Naive thymus-derived CD8-positive, alpha-beta T cell (primary cell): ENCODE data around the gene ZNF599. TPM values are rescaled to one million over a fixed set of nuclear protein-coding genes. Genes with fewer than 3 reads are reported as not detected.
A peak's percentile ranks its signal among the peaks of the same experiment; 100 is the strongest.
"Not testable (repeated sequence)": the region's sequence is repeated elsewhere in the genome, so short reads cannot be mapped to it uniquely, and the experiment has no call there.

ENCODE experiments used
- ATAC-seq, 2 donors: fragments of 150-1000 bp; cut with Tn5 transposase in 1 of 2; sonication (Bioruptor Pico), chemical (Tn5 transposase) in 1 of 2; 1 replicate in 1 of 2; 2 replicates in 1 of 2; pipeline ENCODE4 v1.10.0; 2021; ENCODE audit warnings: mild to moderate bottlenecking in 2 of 2, moderate library complexity in 2 of 2
- POLR2A ChIA-PET: fragments of 350-600 bp; sonication (Branson Sonifier 250); formaldehyde crosslinking; loops from one replicate; lab custom pipeline; 2021; ENCODE audit warnings: antibody characterized with exemption; lab: Charles Lee
- DNase-seq, 10 donors: peaks; one replicate each; pipeline versions ENCODE4 v3.0.0 to v3.0.0-alpha.2; 2020 to 2022
- H3K27ac Mint-ChIP-seq, 10 donors: one replicate each; pipeline ENCODE4 v1.8.0; 2020 to 2022; ENCODE audit warnings: mild to moderate bottlenecking in 10 of 10, mixed read lengths in 10 of 10, moderate library complexity in 4 of 10, inconsistent platforms in 1 of 10
- H3K27me3 Mint-ChIP-seq, 5 donors: one replicate each; pipeline ENCODE4 v1.8.0; 2021 to 2022; ENCODE audit warnings: mixed read lengths in 5 of 5
- H3K36me3 Mint-ChIP-seq, 3 donors: one replicate each; pipeline ENCODE4 v1.8.0; 2020 to 2022; ENCODE audit warnings: mixed read lengths in 3 of 3, mild to moderate bottlenecking in 2 of 3, inconsistent platforms in 1 of 3
- H3K4me1 Mint-ChIP-seq, 4 donors: one replicate each; pipeline ENCODE4 v1.8.0; 2021 to 2022; ENCODE audit warnings: mixed read lengths in 4 of 4
- H3K4me3 Mint-ChIP-seq, 10 donors: one replicate each; pipeline ENCODE4 v1.8.0; 2020 to 2022; ENCODE audit warnings: mild to moderate bottlenecking in 10 of 10, mixed read lengths in 10 of 10, moderate library complexity in 6 of 10, inconsistent platforms in 1 of 10
- H3K9me3 Mint-ChIP-seq, 9 donors: one replicate each; pipeline ENCODE4 v1.8.0; 2020 to 2022; ENCODE audit warnings: mixed read lengths in 9 of 9, mild to moderate bottlenecking in 3 of 9, inconsistent platforms in 1 of 9, moderate library complexity in 1 of 9
- polyA plus RNA-seq, 3 donors: library from polyadenylated mRNA; unstranded; fragments of 300-500 nt; fragmentation: Illumina TruSeq; gene quantifications; one replicate each; pipeline ENCODE4 v1.2.3, GENCODE V29; 2021
- total RNA-seq, 8 experiments: library from RNA in 2 of 8; stranded (reverse) in 2 of 8; gene quantifications; one replicate each; pipeline ENCODE4 v1.2.3 and lab custom pipeline; 2021 to 2026

ZNF599 gene
- 10 to 100 TPM; 10.7 to 11.3 TPM for total RNA-seq
- polyA plus RNA-seq: 1 to 10 TPM; 8.6 to 9.5 (median 9.1) TPM
- total RNA-seq (lab: John Stamatoyannopoulos, UW): 3.0 to 10.5 (median 5.1) reads per million in 6 experiments

DNA sequence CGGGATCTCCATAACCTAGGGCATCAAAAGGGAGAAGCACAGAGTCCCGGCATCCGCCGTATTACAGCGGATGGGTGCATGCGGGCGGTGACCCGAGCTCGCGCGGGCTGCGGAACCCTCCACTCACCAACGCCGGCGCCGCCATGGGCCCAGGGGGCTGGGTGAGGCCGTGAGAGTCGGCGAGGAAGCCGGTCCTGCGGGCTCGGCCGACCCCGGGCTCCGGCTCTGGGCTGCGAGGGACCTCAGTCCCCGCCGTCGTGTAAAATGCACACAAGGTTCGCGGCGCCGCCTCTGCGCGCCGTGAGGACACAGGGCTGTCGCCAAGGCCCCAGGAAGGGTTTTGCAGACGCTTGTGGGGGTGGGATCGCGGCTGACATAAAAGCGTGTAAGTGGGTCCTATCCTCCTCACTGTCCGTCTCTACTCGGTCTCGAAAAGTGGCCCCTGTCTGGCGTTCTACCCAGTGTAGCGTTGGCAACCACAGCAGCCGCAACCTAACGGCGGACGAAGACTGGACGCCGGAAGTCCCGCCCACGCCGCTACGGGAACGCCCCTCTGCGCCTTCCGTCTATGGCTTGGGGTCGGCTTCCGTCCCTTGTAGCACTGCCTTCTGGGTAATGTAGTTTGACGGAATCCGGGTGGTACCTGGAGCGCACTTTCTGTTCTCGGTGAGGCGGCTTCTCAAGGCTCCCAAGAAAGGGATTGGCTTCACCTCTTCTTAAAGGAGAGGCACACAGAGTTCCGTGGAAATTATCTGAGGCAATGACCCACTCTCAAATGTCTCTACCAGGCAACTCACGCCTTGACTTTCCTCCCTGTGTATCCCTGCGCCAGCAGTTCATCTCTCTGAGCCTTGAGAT, at the start of gene ZNF599:
Gene ZNF599, minus strand, starts transcription at position 519 of the 858 bp plus-strand sequence. Its CDS starts 374 bp downstream, at position 145.
- peaks cover 0 to 15% (median 0%) of the 10 kb centered on the region in 9 donors for H3K9me3 Mint-ChIP-seq
- DNase-seq (peak; percentile 82 to 94 (median 86)), ATAC-seq (peak; percentile 93 to 95)
- peaks cover 12 to 20% (median 19%) of the 10 kb centered on the region in 4 donors for H3K4me1 Mint-ChIP-seq
- peaks cover 0 to 11% (median 1%) of the 10 kb centered on the region in 5 donors for H3K27me3 Mint-ChIP-seq
- peaks cover 5 to 19% (median 8%) of the 10 kb centered on the region in 3 donors for H3K36me3 Mint-ChIP-seq
- POLR2A ChIA-PET: interaction anchor here (0.5 to 1.5 kb wide), 5 partner anchors 38 to 638 kb away, joined by 3 to 8 read pairs (median 3); partner anchors contain the start of genes SCGB2B2, ZNF181, ZNF30 and ZNF302
- peak within 1 kb of the TSS; percentile 88 to 99 (median 96) for H3K4me3 Mint-ChIP-seq
- H3K27ac Mint-ChIP-seq: peak within 1 kb of the TSS; percentile 86 to 98 (median 98)

DNA sequence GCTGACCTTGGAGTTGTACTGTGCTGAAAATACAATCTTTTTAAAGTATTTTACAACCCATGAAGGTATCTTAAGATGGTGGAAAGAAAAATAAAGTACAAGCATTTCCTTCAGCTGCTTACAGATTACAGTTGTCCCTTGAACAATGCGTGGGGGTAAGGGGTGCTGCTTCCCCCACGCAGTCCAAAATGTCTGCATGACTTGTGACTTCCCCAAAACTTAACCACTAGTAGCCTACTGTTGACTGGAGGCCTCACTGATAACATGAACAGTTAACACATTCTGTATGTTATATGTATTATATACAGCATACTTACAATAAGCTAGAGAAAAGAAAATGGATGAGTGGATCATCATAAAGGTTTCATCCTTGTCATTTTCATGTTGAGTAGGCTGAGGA, 45.3 kb upstream of the ZNF599 start:
- DNase-seq: no peak
- peaks cover 0 to 2% (median under 1%) of the 10 kb centered on the region in 4 donors for H3K4me1 Mint-ChIP-seq
- H3K27ac Mint-ChIP-seq: no peak overlapping the region
- no peak overlapping the region for H3K4me3 Mint-ChIP-seq
- peaks cover 0 to 10% (median 0%) of the 10 kb centered on the region in 9 donors for H3K9me3 Mint-ChIP-seq
- POLR2A ChIA-PET: no interaction called here
- ATAC-seq: no peak
- H3K36me3 Mint-ChIP-seq: peaks cover 18 to 54% (median 46%) of the 10 kb centered on the region in 3 donors
- no peaks in the 10 kb centered on the region for H3K27me3 Mint-ChIP-seq

DNA sequence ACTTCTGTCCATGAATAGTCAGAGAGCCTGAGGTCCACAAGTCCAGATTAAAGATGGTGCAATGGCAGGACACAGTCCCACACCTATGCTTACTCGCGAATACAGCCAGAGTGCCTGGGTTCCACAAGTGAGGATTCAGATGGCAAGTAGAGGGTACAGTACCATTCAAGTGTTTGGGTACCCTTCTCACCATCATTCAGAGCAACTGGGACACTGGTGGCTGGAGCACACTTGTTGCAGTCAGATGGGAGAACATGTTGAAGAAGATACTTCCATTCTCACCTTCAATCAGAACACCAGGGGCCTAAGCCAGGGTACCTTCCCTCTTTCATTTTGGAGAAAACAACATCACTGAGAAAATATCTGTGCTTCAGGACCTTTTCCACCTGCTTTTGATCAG, 43.7 kb upstream of the ZNF599 start:
- H3K27me3 Mint-ChIP-seq: no peaks in the 10 kb centered on the region
- H3K4me1 Mint-ChIP-seq: peaks cover 0 to 2% (median under 1%) of the 10 kb centered on the region in 4 donors
- no peak overlapping the region for H3K4me3 Mint-ChIP-seq
- no peak overlapping the region for H3K27ac Mint-ChIP-seq
- POLR2A ChIA-PET: no interaction called here
- no peak for ATAC-seq
- peaks cover 18 to 51% (median 49%) of the 10 kb centered on the region in 3 donors for H3K36me3 Mint-ChIP-seq
- peaks cover 0 to 10% (median 0%) of the 10 kb centered on the region in 9 donors for H3K9me3 Mint-ChIP-seq
- DNase-seq: no peak

DNA sequence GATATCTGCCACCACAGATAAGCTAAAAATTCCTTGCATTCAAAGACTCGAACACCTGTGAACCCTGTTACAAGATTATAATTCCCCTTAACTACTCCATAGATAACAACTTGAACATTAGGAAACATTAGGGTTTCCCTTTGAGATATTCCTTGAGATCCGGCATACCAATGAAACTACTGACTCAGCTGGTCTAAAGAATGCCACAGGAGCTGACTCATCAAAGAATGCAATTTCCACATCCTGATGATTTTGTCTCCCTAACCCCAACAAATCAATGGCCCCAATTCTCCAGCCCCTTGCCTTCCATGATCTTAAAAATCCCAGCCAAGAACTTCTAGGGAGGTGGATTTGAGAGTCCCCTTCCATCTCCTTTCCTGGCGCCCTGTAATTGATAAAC, 35.6 kb upstream of the ZNF599 start:
- Mint-ChIP-seq H3K4me1 (peaks cover 0 to 2% (median 0%) of the 10 kb centered on the region in 4 donors), H3K4me3 (no peak overlapping the region), H3K36me3 (peaks cover 13 to 37% (median 27%) of the 10 kb centered on the region in 3 donors), H3K27me3 (no peaks in the 10 kb centered on the region), H3K27ac (no peak overlapping the region), H3K9me3 (peaks cover 10 to 29% (median 19%) of the 10 kb centered on the region in 9 donors)
- POLR2A ChIA-PET: no interaction called here
- DNase-seq (no peak), ATAC-seq (no peak)

- H3K9me3 Mint-ChIP-seq: peaks cover 10 to 29% (median 21%) of the 10 kb centered on the region in 9 donors
- no peaks in the 10 kb centered on the region for H3K27me3 Mint-ChIP-seq
- DNase-seq (no peak), ATAC-seq (no peak)
- no peak overlapping the region for H3K27ac Mint-ChIP-seq
- H3K36me3 Mint-ChIP-seq: peaks cover 10 to 44% (median 34%) of the 10 kb centered on the region in 3 donors
- H3K4me3 Mint-ChIP-seq: no peak overlapping the region
- H3K4me1 Mint-ChIP-seq: peaks cover 0 to 2% (median 0%) of the 10 kb centered on the region in 4 donors
- POLR2A ChIA-PET: no interaction called here
These were observed 34.2 kb upstream of the ZNF599 start for GRCh38 chr19:34806976-34807860.

DNA sequence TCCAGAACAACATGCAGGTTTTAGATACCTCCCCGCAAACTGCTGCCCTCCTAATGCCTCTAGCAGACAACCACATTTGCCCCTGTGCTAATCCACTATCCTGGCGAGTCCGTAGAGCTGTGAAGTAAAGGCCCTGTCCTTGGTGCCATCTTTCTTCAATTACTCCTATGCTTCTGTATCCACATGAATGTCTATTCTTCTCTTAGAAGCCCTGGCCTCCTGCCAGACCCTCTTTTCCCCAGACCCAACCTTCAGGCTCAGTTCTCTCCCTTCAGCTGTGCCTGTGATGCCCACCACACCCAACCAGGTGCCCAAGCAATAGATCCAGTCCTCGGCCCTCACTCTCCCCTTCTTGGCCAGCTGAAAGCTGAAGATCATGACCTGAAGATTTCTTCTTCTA, 31.1 kb upstream of the ZNF599 start:
- H3K36me3 Mint-ChIP-seq: peaks cover 13 to 50% (median 44%) of the 10 kb centered on the region in 3 donors
- H3K9me3 Mint-ChIP-seq: peaks cover 9 to 35% (median 18%) of the 10 kb centered on the region in 9 donors
- H3K27ac Mint-ChIP-seq: no peak overlapping the region
- ATAC-seq (no peak), DNase-seq (no peak)
- H3K4me3 Mint-ChIP-seq: no peak overlapping the region
- POLR2A ChIA-PET: no interaction called here
- no peaks in the 10 kb centered on the region for H3K27me3 Mint-ChIP-seq
- H3K4me1 Mint-ChIP-seq: peaks cover 0 to 2% (median 0%) of the 10 kb centered on the region in 4 donors

DNA sequence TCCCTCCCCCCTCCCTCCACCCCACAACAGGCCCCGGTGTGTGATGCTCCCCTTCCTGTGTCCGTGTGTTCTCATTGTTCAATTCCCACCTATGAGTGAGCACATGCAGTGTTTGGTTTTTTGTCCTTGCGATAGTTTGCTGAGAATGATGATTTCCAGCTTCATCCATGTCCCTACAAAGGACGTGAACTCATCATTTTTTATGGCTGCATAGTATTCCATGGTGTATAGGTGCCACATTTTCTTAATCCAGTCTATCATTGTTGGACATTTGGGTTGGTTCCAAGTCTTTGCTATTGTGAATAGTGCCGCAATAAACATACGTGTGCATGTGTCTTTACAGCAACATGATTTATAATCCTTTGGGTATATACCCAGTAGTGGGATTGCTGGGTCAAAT, 23.9 kb upstream of the ZNF599 start:
- ATAC-seq, POLR2A ChIA-PET, DNase-seq, H3K27me3 Mint-ChIP-seq, H3K4me3 Mint-ChIP-seq: not testable (repeated sequence)
- H3K36me3 Mint-ChIP-seq: peaks cover 7 to 41% (median 29%) of the 10 kb centered on the region in 3 donors
- H3K4me1 Mint-ChIP-seq: peaks cover 3 to 22% (median 13%) of the 10 kb centered on the region in 4 donors
- H3K9me3 Mint-ChIP-seq: peaks cover 5 to 39% (median 24%) of the 10 kb centered on the region in 9 donors
- peak overlapping the region in 1 of 10 donors; percentile 30 for H3K27ac Mint-ChIP-seq

DNA sequence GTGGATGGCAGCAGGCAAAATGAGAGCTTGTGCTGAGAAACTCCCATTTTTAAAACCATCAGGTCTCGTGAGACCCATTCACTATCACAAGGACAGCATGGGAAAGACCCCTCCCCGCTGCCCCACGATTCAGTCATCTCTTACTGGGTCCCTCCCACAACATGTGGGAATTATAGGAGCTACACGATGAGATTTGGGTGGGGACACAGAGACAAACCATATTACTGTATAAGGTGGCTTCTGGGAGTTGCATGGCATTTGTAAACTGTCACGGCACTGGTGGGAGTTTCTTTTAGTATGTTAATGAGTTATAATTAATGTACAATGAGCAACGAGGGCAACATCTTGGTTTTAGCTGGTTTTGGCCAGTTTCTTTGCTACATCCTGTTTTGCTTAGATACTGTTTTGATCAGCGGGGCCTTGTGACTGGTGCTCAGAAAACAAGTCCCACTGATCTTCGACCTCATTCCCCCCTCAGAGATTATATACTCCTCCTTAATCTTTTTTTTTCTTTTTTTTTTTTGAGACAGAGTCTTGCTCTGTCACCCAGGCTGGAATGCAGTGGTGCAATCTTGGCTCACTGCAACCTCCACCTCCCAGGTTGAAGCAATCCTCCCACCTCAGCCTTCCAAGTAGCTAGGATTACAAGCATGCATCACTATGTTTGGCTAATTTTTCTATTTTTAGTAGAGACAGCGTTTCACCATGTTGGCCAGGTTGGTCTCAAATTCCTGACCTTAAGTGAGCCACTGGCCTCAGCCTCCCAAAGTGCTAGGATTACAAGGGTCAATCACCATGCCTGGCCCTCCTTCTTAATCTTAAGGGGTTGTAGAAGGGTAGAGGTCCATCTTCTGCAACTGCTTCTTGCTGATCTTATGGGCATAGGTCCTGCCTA, 21.3 kb upstream of the ZNF599 start:
- DNase-seq: peak in 1 of 10 donors; percentile 37

DNA sequence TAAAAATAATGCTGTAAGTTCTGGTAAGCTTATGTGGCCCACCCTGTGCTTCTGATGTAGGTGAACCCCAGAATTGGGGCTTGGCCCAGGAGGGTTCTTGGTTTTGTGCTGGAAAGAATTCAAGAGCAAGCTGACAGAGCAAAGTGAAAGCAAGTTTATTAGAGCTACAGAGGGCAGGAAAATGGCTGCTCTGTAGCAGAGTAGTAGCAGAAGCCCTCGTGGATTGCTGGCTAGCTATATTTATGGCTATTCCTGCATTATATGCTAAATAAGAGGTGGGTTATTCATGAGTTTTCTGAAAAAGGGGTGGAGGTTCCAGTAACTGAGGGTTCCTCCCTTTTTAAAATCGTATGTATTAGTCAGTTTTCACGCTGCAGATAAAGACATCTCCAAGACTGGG, 20.6 kb upstream of the ZNF599 start:
- peak overlapping the region in 6 of 10 donors; percentile 10 to 39 (median 23) for H3K4me3 Mint-ChIP-seq

More for the DNA sequence above, 21.3 kb upstream of the ZNF599 start:
- Mint-ChIP-seq H3K9me3 (peaks cover 3 to 22% (median 13%) of the 10 kb centered on the region in 9 donors), H3K36me3 (peaks cover 0 to 26% (median 7%) of the 10 kb centered on the region in 3 donors), H3K4me1 (peaks cover 3 to 22% (median 13%) of the 10 kb centered on the region in 4 donors), H3K4me3 (peak overlapping the region in 4 of 10 donors; percentile 17 to 58 (median 30)), H3K27me3 (no peaks in the 10 kb centered on the region), H3K27ac (peak overlapping the region in 9 of 10 donors; percentile 6 to 83 (median 57))
- peak in 1 of 2 donors; percentile 74 for ATAC-seq
- POLR2A ChIA-PET: interaction anchor here (0.6 kb wide), 1 partner anchor 223 kb away, joined by 5 read pairs; no protein-coding TSS in a partner anchor

DNA sequence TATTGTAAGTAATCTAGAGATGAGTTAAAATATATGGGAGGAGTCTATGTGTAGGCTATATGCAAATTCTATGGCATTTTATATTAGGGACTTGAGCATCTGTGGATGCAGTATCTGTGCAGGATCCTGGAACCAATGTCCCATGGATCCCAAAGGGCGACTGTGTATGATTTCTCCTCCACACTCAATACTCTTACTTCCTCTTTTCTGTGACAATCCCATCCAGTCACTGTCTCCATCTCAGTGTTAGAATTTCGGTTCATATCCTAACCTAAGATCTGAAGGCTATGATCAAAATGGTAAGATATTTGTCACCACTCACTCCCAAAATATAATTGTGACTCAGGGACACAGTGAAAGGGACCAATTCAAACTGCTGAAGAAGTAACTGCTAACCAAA, 15.1 kb upstream of the ZNF599 start:
- DNase-seq (no peak), ATAC-seq (no peak)
- H3K36me3 Mint-ChIP-seq: peaks cover 7 to 32% (median 13%) of the 10 kb centered on the region in 3 donors
- H3K27ac Mint-ChIP-seq: no peak overlapping the region
- peaks cover 0 to 16% (median 3%) of the 10 kb centered on the region in 9 donors for H3K9me3 Mint-ChIP-seq
- no peak overlapping the region for H3K4me3 Mint-ChIP-seq
- POLR2A ChIA-PET: no interaction called here
- peaks cover 0 to 1% (median 0%) of the 10 kb centered on the region in 5 donors for H3K27me3 Mint-ChIP-seq
- peaks cover under 1 to 3% (median 2%) of the 10 kb centered on the region in 4 donors for H3K4me1 Mint-ChIP-seq

More for the DNA sequence above, 20.6 kb upstream of the ZNF599 start:
- no peak for DNase-seq
- peaks cover 0 to 21% (median 7%) of the 10 kb centered on the region in 3 donors for H3K36me3 Mint-ChIP-seq
- ATAC-seq: no peak
- POLR2A ChIA-PET: interaction anchor here (0.6 kb wide), 1 partner anchor 223 kb away, joined by 5 read pairs; no protein-coding TSS in a partner anchor
- peak overlapping the region in 9 of 10 donors; percentile 6 to 83 (median 57) for H3K27ac Mint-ChIP-seq
- H3K27me3 Mint-ChIP-seq: no peaks in the 10 kb centered on the region
- peaks cover 3 to 22% (median 13%) of the 10 kb centered on the region in 4 donors for H3K4me1 Mint-ChIP-seq
- H3K9me3 Mint-ChIP-seq: peaks cover 3 to 18% (median 9%) of the 10 kb centered on the region in 9 donors
